ENCODE measurements around the gene KY.

KY gene

GRCh38 chr3:134642445-134643149 lies 8.2 kb downstream of the KY start:
- DNase-seq = no peak

GRCh38 chr3:134641671-134642300 lies 9.0 kb downstream of the KY start:
- DNase-seq = no peak

- peak in 1 of 2 experiments; percentile 58 for DNase-seq
Measured at GRCh38 chr3:134640872-134641470, 9.9 kb downstream of the KY start.

- no peak for DNase-seq
Measured at GRCh38 chr3:134640378-134640777, 10.4 kb downstream of the KY start.

GRCh38 chr3:134638385-134639030 lies 12.3 kb downstream of the KY start:
- peak in 1 of 2 experiments; percentile 59 for DNase-seq

GRCh38 chr3:134636406-134636805 lies 14.4 kb downstream of the KY start:
- no peak for DNase-seq

- peak in 1 of 2 experiments; percentile 18 for DNase-seq
Measured at GRCh38 chr3:134630506-134630905, 20.3 kb downstream of the KY start.

- no peak for DNase-seq
Measured at GRCh38 chr3:134628884-134629283, 21.9 kb downstream of the KY start.

- no peak for DNase-seq
Measured at GRCh38 chr3:134627831-134628230, 23.0 kb downstream of the KY start.

GRCh38 chr3:134625885-134626741 lies 24.7 kb downstream of the KY start:
- no peak for DNase-seq

- no peak for DNase-seq
Measured at GRCh38 chr3:134625462-134625861, 25.4 kb downstream of the KY start.

- DNase-seq = no peak
Measured at GRCh38 chr3:134624537-134625287, 26.1 kb downstream of the KY start.

GRCh38 chr3:134623615-134624245 lies 27.1 kb downstream of the KY start:
- DNase-seq = no peak

- DNase-seq = no peak
Measured at GRCh38 chr3:134622806-134623365, 27.9 kb downstream of the KY start.

GRCh38 chr3:134621854-134622253 lies 29.0 kb downstream of the KY start:
- DNase-seq = no peak

- no peak for DNase-seq
Measured at GRCh38 chr3:134620476-134621115, 30.2 kb downstream of the KY start.

- no peak for DNase-seq
Measured at GRCh38 chr3:134619884-134620445, 30.9 kb downstream of the KY start.

- DNase-seq = no peak
Measured at GRCh38 chr3:134619301-134619615, 31.6 kb downstream of the KY start.

GRCh38 chr3:134618478-134619300 lies 32.1 kb downstream of the KY start:
- no peak for DNase-seq

All from NCI-H524 (cell line).